MM.1S (cell line): ENCODE data around the gene ROR2.

Experiments
- CTCF ChIP-seq: fragments of 300-600 bp; sonication (generic); IDR thresholded peaks from 2 replicates; pipeline ENCODE4 v1.5.1; 2016; ENCODE audit warnings: antibody characterized with exemption, low read length, mixed read lengths
- EZH2 ChIP-seq: fragments of 300-600 bp; sonication (generic); optimal IDR thresholded peaks from 2 replicates; pipeline ENCODE3; 2017; ENCODE audit warnings: low read depth, mild to moderate bottlenecking, antibody characterized with exemption, low read length, mixed read lengths

- TF ChIP-seq CTCF: no peak
- TF ChIP-seq EZH2: no peak
Observed at GRCh38 chr9:91898451-91899218, 51.4 kb downstream of the ROR2 start.
